SK-N-SH (cell line): Measurements from ENCODE around the gene XRCC3. TPM values are rescaled to one million over a fixed set of nuclear protein-coding genes. Genes with fewer than 3 reads are reported as not detected.

Source experiments
- CTCF ChIA-PET: fragments of 300-600, 350-600 bp; formaldehyde crosslinking; extraction: SDS; loops from one replicate; lab custom pipeline; 2021; lab: Yijun Ruan, JAX
- POLR2A ChIA-PET: fragments of 350-600 bp; sonication (Branson Sonifier 250); formaldehyde crosslinking; extraction: SDS; loops from one replicate; lab custom pipeline; 2020; ENCODE audit warnings: antibody characterized with exemption, inconsistent platforms; lab: Yijun Ruan, JAX
- DNase-seq: peaks from one replicate; pipeline ENCODE4 v3.0.0; 2012
- H2AFZ ChIP-seq: fragments of 200-600 bp; sonication (generic); 2 replicates; pipeline ENCODE4 v1.8.1; 2016; ENCODE audit warnings: antibody characterized with exemption, mild to moderate bottlenecking, low read depth
- H3F3A ChIP-seq: fragments of 200-600 bp; sonication (generic); replicated peaks from 2 replicates; pipeline ENCODE3; 2016; ENCODE audit warnings: antibody characterized with exemption, mild to moderate bottlenecking; ENCODE audit not compliant: insufficient read depth
- H3K27ac ChIP-seq, 2 experiments: fragments of 200-500 bp in 1 of 2; fragments of 200-600 bp in 1 of 2; sonication (Bioruptor generic) in 1 of 2; sonication (generic), shearing (Covaris generic) in 1 of 2; 2 replicates each; pipeline versions ENCODE4 v1.5.1 to v1.6.1; 2014 to 2016; ENCODE audit warnings: low read depth in 2 of 2, inconsistent platforms in 1 of 2, low read length in 1 of 2, mild to moderate bottlenecking in 1 of 2, mixed read lengths in 1 of 2
- H3K27me3 ChIP-seq: fragments of 200-600 bp; sonication (generic), shearing (Covaris generic); 2 replicates; pipeline ENCODE4 v1.6.1; 2016; ENCODE audit warnings: mixed run types; ENCODE audit not compliant: insufficient read depth
- H3K36me3 ChIP-seq, 2 experiments: fragments of 200-500 bp in 1 of 2; fragments of 200-600 bp in 1 of 2; sonication (Bioruptor generic) in 1 of 2; sonication (generic) in 1 of 2; replicated peaks in 1 of 2; 2 replicates each; pipeline versions ENCODE3 to v1.5.1; 2014 to 2016; ENCODE audit warnings: low read length in 1 of 2, mild to moderate bottlenecking in 1 of 2; ENCODE audit not compliant: insufficient read depth in 2 of 2, control insufficient read depth in 1 of 2
- H3K4me1 ChIP-seq, 2 experiments: fragments of 200-500 bp in 1 of 2; fragments of 200-600 bp in 1 of 2; sonication (Bioruptor generic) in 1 of 2; sonication (generic), shearing (Covaris generic) in 1 of 2; 2 replicates each; pipeline versions ENCODE4 v1.5.1 to v1.6.1; 2014 to 2016; ENCODE audit warnings: low read depth in 1 of 2, low read length in 1 of 2, mixed run types in 1 of 2; ENCODE audit not compliant: insufficient read depth in 2 of 2, control insufficient read depth in 1 of 2
- H3K4me2 ChIP-seq: fragments of 200-600 bp; sonication (generic), shearing (Covaris generic); 2 replicates; pipeline ENCODE4 v1.6.1; 2017; ENCODE audit warnings: mixed run types
- H3K4me3 ChIP-seq, 2 experiments: fragments of 200-500 bp in 1 of 2; fragments of 200-600 bp in 1 of 2; sonication (Bioruptor generic) in 1 of 2; sonication (generic), shearing (Covaris generic) in 1 of 2; 2 replicates each; pipeline versions ENCODE4 v1.5.1 to v1.8.1; 2014 to 2016; ENCODE audit warnings: low read depth in 2 of 2, inconsistent platforms in 1 of 2, low read length in 1 of 2, mild to moderate bottlenecking in 1 of 2, mixed read lengths in 1 of 2, moderate library complexity in 1 of 2
- H3K79me2 ChIP-seq: fragments of 200-600 bp; sonication (generic); 2 replicates; pipeline ENCODE4 v1.8.1; 2017; ENCODE audit warnings: mild to moderate bottlenecking; ENCODE audit not compliant: insufficient read depth
- H3K9ac ChIP-seq: fragments of 200-600 bp; sonication (generic); 2 replicates; pipeline ENCODE4 v1.6.1; 2017; ENCODE audit warnings: mixed run types
- H3K9me2 ChIP-seq: fragments of 200-600 bp; sonication (generic); 2 replicates; pipeline ENCODE4 v1.6.1; 2017; ENCODE audit warnings: mixed run types
- H3K9me3 ChIP-seq: fragments of 200-600 bp; sonication (generic); 2 replicates; pipeline ENCODE4 v1.6.1; 2017; ENCODE audit warnings: mixed run types, mild to moderate bottlenecking, moderate library complexity
- H4K20me1 ChIP-seq: fragments of 200-600 bp; sonication (generic); 2 replicates; pipeline ENCODE4 v1.6.1; 2017; ENCODE audit warnings: mild to moderate bottlenecking, mixed run types; ENCODE audit not compliant: insufficient read depth
- ELF1 ChIP-seq: IDR thresholded peaks from 2 replicates; pipeline ENCODE4 v1.4.0; 2012
- EP300 ChIP-seq, 2 experiments: IDR thresholded peaks; 2 replicates each; pipeline versions ENCODE4 v1.4.0 to v1.6.1; 2012; ENCODE audit warnings: borderline replicate concordance in 1 of 2, low read depth in 1 of 2, low read length in 1 of 2
- FOSL2 ChIP-seq: IDR thresholded peaks from 2 replicates; pipeline ENCODE4 v1.4.0; 2012; ENCODE audit warnings: low read depth, mild to moderate bottlenecking, moderate library complexity, borderline replicate concordance
- FOXJ3 ChIP-seq: sonication (generic); formaldehyde crosslinking; IDR thresholded peaks from 2 replicates; pipeline ENCODE4 v1.5.1; 2020; ENCODE audit warnings: mild to moderate bottlenecking, missing genetic modification reagents
- FOXM1 ChIP-seq: IDR thresholded peaks from 2 replicates; pipeline ENCODE4 v1.4.0; 2012; ENCODE audit warnings: low read depth, mild to moderate bottlenecking
- GABPA ChIP-seq: IDR thresholded peaks from 2 replicates; pipeline ENCODE4 v1.4.0; 2012; ENCODE audit warnings: low read depth, mild to moderate bottlenecking
- GATA2 ChIP-seq: sonication (generic); formaldehyde crosslinking; IDR thresholded peaks from 2 replicates; pipeline ENCODE4 v1.5.0; 2020; ENCODE audit warnings: mild to moderate bottlenecking, missing genetic modification reagents
- MEF2A ChIP-seq: IDR thresholded peaks from 2 replicates; pipeline ENCODE4 v1.4.0; 2012; ENCODE audit warnings: low read depth, borderline replicate concordance
- MXI1 ChIP-seq: IDR thresholded peaks from 2 replicates; pipeline ENCODE4 v1.6.1; 2012; ENCODE audit warnings: mild to moderate bottlenecking, low read depth, low read length, improper control_type of control experiment
- NFIC ChIP-seq: IDR thresholded peaks from 2 replicates; pipeline ENCODE4 v1.4.0; 2012; ENCODE audit warnings: borderline replicate concordance
- POLR2AphosphoS5 ChIP-seq: IDR thresholded peaks from 2 replicates; pipeline ENCODE4 v1.6.1; 2012; ENCODE audit warnings: low read depth, low read length
- SMC3 ChIP-seq: IDR thresholded peaks from 2 replicates; pipeline ENCODE4 v1.6.1; 2012; ENCODE audit warnings: low read depth, low read length, improper control_type of control experiment
- TEAD4 ChIP-seq: IDR thresholded peaks from 2 replicates; pipeline ENCODE4 v1.4.0; 2012; ENCODE audit warnings: mild to moderate bottlenecking, borderline replicate concordance; ENCODE audit not compliant: insufficient read depth
- WGBS: methylation state at CpG from one replicate; pipeline ENCODE4 v1.1.6; 2017; ENCODE audit warnings: low lambda C conversion rate; 5-methylcytosine and 5-hydroxymethylcytosine counted together
- polyA plus RNA-seq, 3 experiments: library from polyadenylated mRNA; depleted of rRNA; stranded (reverse); fragments of >200 nt; gene quantifications; 2 replicates each; pipeline ENCODE4 v1.2.3, GENCODE V29; 2012
- TF ChIP-seq, protein P1 (sequence below): fragments of 150-350 bp; IDR thresholded peaks from 2 replicates; pipeline ENCODE4 v1.6.1; 2016; ENCODE audit warnings: mild to moderate bottlenecking, low read depth, low read length
- TF ChIP-seq, protein P2 (sequence below): IDR thresholded peaks from 2 replicates; pipeline ENCODE4; 2012
- TF ChIP-seq, protein P3 (sequence below): IDR thresholded peaks from 2 replicates; pipeline ENCODE4 v1.4.0; 2012; ENCODE audit warnings: low read depth
- TF ChIP-seq, protein P4 (sequence below): fragments of 150-350 bp; IDR thresholded peaks from 2 replicates; pipeline ENCODE4 v1.6.1; 2017; ENCODE audit warnings: antibody characterized with exemption, low read length, low read depth, borderline replicate concordance
- TF ChIP-seq, protein P5 (sequence below): IDR thresholded peaks from 2 replicates; pipeline ENCODE4 v1.6.1; 2012; ENCODE audit warnings: mild to moderate bottlenecking, low read depth, low read length, moderate library complexity

The XRCC3 gene
- polyA plus RNA-seq, 1 of the 3 experiments (the other 2 are of a cell fraction) = 11.7 TPM

DNA sequence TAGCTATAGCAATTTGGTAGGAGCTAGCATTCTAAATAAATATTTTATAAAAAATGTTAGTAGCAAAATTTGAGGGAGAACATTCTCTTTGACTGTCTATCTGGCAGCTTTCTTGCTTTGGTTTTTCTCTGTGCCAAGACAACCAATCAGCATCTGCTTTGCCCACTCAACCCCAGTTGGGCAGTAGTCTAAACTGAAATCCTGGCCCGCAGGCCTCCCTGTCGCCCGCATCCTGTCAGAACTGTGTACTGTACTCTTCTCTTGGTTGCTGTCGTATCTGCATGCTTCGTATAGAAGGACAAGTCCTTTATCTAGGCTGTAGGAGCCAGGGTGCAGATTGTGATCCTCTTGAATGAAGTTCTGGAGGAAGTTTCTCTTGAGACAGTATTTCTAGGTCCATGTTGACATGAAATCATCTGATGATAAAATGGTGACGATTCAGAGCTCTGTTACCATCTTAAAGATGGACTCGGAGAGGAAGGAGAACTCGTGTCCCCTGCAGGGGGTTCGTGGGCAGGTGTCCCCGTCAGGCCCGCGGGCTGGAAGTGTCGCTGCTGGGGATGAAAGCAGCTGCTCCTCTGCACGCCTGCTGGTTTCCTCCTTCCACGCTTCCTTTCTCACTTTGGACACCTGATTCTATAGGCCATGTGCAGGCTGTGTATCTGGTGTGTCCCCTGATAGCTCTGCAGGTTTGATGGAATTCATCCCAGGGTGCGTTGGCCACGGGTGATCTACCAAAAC is 34.6 kb downstream of the XRCC3 start:
- no peak overlapping the region for H3K9ac ChIP-seq
- ChIA-PET CTCF (interaction anchor here (0.9 to 2.1 kb wide), 9 partner anchors 10 to 162 kb away, joined by 3 to 9 read pairs (median 4); no protein-coding TSS in a partner anchor), POLR2A (interaction anchor here (0.6 kb wide), 2 partner anchors 13 to 118 kb away, joined by 3 read pairs; partner anchors contain the start of gene BAG5)
- H4K20me1 ChIP-seq = no peaks in the 10 kb centered on the region
- peaks cover 2% of the 10 kb centered on the region for H3F3A ChIP-seq
- 97% methylated on average over 17 of the region's 17 CpGs for WGBS
- H3K4me1 ChIP-seq = no peaks in the 10 kb centered on the region
- H3K36me3 ChIP-seq = peaks cover 73 to 91% of the 10 kb centered on the region in 2 experiments
- no peak for DNase-seq
- H3K9me3 ChIP-seq = no peaks in the 10 kb centered on the region
- H3K4me3 ChIP-seq = no peak overlapping the region
- H2AFZ ChIP-seq = no peak overlapping the region
- H3K27me3 ChIP-seq = no peaks in the 10 kb centered on the region
- peaks cover 62% of the 10 kb centered on the region for H3K79me2 ChIP-seq
- TF ChIP-seq GATA2 (no peak), TEAD4 (no peak), MXI1 (no peak), FOXM1 (no peak), EP300 (IDR thresholded peaks at IDR 0.05; ENCODE audit: borderline replicate concordance in 1 of 2, low read depth in 1 of 2, low read length in 1 of 2) (no peak), FOSL2 (no peak), ELF1 (no peak), FOXJ3 (CRISPR knock-in tag) (no peak)
- TF ChIP-seq, protein P1, sequence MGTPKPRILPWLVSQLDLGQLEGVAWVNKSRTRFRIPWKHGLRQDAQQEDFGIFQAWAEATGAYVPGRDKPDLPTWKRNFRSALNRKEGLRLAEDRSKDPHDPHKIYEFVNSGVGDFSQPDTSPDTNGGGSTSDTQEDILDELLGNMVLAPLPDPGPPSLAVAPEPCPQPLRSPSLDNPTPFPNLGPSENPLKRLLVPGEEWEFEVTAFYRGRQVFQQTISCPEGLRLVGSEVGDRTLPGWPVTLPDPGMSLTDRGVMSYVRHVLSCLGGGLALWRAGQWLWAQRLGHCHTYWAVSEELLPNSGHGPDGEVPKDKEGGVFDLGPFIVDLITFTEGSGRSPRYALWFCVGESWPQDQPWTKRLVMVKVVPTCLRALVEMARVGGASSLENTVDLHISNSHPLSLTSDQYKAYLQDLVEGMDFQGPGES = no peak
- TF ChIP-seq, protein P2, sequence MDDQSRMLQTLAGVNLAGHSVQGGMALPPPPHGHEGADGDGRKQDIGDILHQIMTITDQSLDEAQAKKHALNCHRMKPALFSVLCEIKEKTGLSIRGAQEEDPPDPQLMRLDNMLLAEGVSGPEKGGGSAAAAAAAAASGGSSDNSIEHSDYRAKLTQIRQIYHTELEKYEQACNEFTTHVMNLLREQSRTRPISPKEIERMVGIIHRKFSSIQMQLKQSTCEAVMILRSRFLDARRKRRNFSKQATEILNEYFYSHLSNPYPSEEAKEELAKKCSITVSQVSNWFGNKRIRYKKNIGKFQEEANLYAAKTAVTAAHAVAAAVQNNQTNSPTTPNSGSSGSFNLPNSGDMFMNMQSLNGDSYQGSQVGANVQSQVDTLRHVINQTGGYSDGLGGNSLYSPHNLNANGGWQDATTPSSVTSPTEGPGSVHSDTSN = no peak
- no peaks in the 10 kb centered on the region for H3K9me2 ChIP-seq
- no peak overlapping the region for H3K27ac ChIP-seq
- no peak overlapping the region for H3K4me2 ChIP-seq

DNA sequence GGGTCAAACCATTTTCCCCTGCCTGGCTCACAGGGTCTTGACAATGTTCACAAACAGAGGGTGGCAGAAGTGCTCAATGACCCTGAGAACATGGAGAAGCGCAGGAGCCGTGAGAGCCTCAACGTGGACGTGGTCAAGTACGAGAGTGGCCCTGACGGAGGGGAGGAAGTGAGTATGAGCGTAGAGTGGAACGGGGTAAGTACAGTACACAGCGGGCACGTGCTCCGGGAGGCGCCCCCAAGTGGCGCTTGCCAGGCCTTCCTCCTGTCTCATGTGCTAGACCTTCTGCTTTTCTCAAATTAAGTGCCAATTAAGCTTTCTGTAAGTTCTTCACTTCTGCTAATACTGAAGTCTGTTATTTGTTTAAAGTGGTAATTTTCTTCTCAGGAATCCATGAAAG is 35.9 kb downstream of the XRCC3 start:
- no peaks in the 10 kb centered on the region for H3F3A ChIP-seq
- H4K20me1 ChIP-seq = no peaks in the 10 kb centered on the region
- DNase-seq = peak; percentile 74
- H2AFZ ChIP-seq = no peak overlapping the region
- 86% methylated on average over 13 of the region's 13 CpGs for whole genome bisulfite sequencing
- H3K9ac ChIP-seq = no peak overlapping the region
- H3K9me2 ChIP-seq = no peaks in the 10 kb centered on the region
- CTCF ChIA-PET = interaction anchor here (0.6 to 2.1 kb wide), 13 partner anchors 9 to 160 kb away, joined by 3 to 9 read pairs (median 4); no protein-coding TSS in a partner anchor
- peaks cover 72 to 89% of the 10 kb centered on the region in 2 experiments for H3K36me3 ChIP-seq
- H3K27me3 ChIP-seq = no peaks in the 10 kb centered on the region
- H3K79me2 ChIP-seq = peaks cover 56% of the 10 kb centered on the region
- H3K4me2 ChIP-seq = no peak overlapping the region
- no peak overlapping the region for H3K4me3 ChIP-seq
- H3K27ac ChIP-seq = no peak overlapping the region
- POLR2A ChIA-PET = no interaction called here
- no peaks in the 10 kb centered on the region for H3K9me3 ChIP-seq
- H3K4me1 ChIP-seq = no peaks in the 10 kb centered on the region
- no peak for TF ChIP-seq GABPA
- no peak for TF ChIP-seq MXI1
- TF ChIP-seq POLR2AphosphoS5 = no peak
- TF ChIP-seq, protein P3, sequence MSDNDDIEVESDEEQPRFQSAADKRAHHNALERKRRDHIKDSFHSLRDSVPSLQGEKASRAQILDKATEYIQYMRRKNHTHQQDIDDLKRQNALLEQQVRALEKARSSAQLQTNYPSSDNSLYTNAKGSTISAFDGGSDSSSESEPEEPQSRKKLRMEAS = 0 out of 2 replicates have a peak, but pooled peaks have one; percentile 52
- TF ChIP-seq MEF2A = no peak
- TF ChIP-seq, protein P1 = no peak
- TF ChIP-seq, protein P4, sequence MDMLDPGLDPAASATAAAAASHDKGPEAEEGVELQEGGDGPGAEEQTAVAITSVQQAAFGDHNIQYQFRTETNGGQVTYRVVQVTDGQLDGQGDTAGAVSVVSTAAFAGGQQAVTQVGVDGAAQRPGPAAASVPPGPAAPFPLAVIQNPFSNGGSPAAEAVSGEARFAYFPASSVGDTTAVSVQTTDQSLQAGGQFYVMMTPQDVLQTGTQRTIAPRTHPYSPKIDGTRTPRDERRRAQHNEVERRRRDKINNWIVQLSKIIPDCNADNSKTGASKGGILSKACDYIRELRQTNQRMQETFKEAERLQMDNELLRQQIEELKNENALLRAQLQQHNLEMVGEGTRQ = no peak
- TF ChIP-seq NFIC = no peak
- no peak for TF ChIP-seq FOXJ3 (CRISPR knock-in tag)
- peak; percentile 53 for TF ChIP-seq SMC3
- TF ChIP-seq, protein P5, sequence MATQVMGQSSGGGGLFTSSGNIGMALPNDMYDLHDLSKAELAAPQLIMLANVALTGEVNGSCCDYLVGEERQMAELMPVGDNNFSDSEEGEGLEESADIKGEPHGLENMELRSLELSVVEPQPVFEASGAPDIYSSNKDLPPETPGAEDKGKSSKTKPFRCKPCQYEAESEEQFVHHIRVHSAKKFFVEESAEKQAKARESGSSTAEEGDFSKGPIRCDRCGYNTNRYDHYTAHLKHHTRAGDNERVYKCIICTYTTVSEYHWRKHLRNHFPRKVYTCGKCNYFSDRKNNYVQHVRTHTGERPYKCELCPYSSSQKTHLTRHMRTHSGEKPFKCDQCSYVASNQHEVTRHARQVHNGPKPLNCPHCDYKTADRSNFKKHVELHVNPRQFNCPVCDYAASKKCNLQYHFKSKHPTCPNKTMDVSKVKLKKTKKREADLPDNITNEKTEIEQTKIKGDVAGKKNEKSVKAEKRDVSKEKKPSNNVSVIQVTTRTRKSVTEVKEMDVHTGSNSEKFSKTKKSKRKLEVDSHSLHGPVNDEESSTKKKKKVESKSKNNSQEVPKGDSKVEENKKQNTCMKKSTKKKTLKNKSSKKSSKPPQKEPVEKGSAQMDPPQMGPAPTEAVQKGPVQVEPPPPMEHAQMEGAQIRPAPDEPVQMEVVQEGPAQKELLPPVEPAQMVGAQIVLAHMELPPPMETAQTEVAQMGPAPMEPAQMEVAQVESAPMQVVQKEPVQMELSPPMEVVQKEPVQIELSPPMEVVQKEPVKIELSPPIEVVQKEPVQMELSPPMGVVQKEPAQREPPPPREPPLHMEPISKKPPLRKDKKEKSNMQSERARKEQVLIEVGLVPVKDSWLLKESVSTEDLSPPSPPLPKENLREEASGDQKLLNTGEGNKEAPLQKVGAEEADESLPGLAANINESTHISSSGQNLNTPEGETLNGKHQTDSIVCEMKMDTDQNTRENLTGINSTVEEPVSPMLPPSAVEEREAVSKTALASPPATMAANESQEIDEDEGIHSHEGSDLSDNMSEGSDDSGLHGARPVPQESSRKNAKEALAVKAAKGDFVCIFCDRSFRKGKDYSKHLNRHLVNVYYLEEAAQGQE = no peak
- TF ChIP-seq FOSL2 = no peak
